Measurements from ENCODE around the gene CTRB2. TPM values are rescaled to one million over a fixed set of nuclear protein-coding genes. Genes with fewer than 3 reads are reported as not detected.

CTRB2 gene
- polyA plus RNA-seq, 4 donors = 0.34 to 19.2 (median 13.0) TPM; not detected in 1

GRCh38 chr16:75160386-75160785, 46.6 kb downstream of the CTRB2 start:
- H3K27ac ChIP-seq (ENCODE audit: low read depth in 1 of 3, low read length in 2 of 3) = no peak overlapping the region
- DNase-seq = no peak
- H3K27me3 ChIP-seq (ENCODE audit: control insufficient read depth in 3 of 3, insufficient read depth in 3 of 3, low read length in 3 of 3) = no peaks in the 10 kb centered on the region
- peaks cover 0 to 14% of the 10 kb centered on the region in 2 donors for H3K9me3 ChIP-seq (ENCODE audit: control insufficient read depth in 2 of 2, insufficient read depth in 1 of 2, low read depth in 1 of 2, low read length in 1 of 2)
- H3K36me3 ChIP-seq (ENCODE audit: control insufficient read depth in 3 of 3, insufficient read depth in 2 of 3, low read depth in 1 of 3, low read length in 3 of 3) = peaks cover 2 to 30% (median 2%) of the 10 kb centered on the region in 3 donors
- no peak overlapping the region for H3K4me3 ChIP-seq (ENCODE audit: low read depth in 1 of 3, low read length in 3 of 3)
- H3K4me1 ChIP-seq (ENCODE audit: control insufficient read depth in 3 of 3, insufficient read depth in 2 of 3, low read depth in 1 of 3, low read length in 2 of 3) = no peaks in the 10 kb centered on the region
- WGBS, 3 donors = 90 to 96% (median 92%) methylated on average over 1 of the region's 1 CpG
- FAIRE-seq = no peak

Other genes starting within 250 kb of the CTRB2 start
- 10 to 100 TPM; 13.9 to 68.9 (median 25.2) TPM for gene WDR59, start 222.0 kb downstream of the CTRB2 start, polyA plus RNA-seq
- 10 to 100 TPM in 1 of 4 donors, 1 to 10 TPM in 3; 5.8 to 10.1 (median 8.0) TPM for gene ZNRF1, start 208.1 kb downstream of the CTRB2 start, polyA plus RNA-seq
- gene LDHD, start 90.4 kb downstream of the CTRB2 start, polyA plus RNA-seq = 10 to 100 TPM in 2 of 4 donors, 1 to 10 TPM in 2; 8.7 to 33.8 (median 19.5) TPM
- gene ZFP1, start 58.6 kb downstream of the CTRB2 start, polyA plus RNA-seq = 1 to 10 TPM; 2.2 to 8.8 (median 2.8) TPM
- gene CTRB1, start 11.8 kb upstream of the CTRB2 start, polyA plus RNA-seq = 10 to 100 TPM in 1 of 4 donors, 1 to 10 TPM in 1, under 1 TPM in 2; 0.04 to 23.7 (median 3.6) TPM
- 100 to 1,000 TPM in 1 of 4 donors, 10 to 100 TPM in 3; 57.1 to 105 (median 77.6) TPM for gene BCAR1, start 44.5 kb upstream of the CTRB2 start, polyA plus RNA-seq
- 100 to 1,000 TPM; 108 to 390 (median 236) TPM for gene CFDP1, start 226.3 kb upstream of the CTRB2 start, polyA plus RNA-seq